Common myeloid progenitor, CD34-positive (primary cell): ENCODE data around the gene ERC2.

ENCODE experiments used
- CTCF ChIA-PET: fragments of 350-600 bp; sonication (Branson Sonifier 250); formaldehyde crosslinking; loops from one replicate; lab custom pipeline; 2021; ENCODE audit warnings: antibody characterized with exemption; lab: Charles Lee
- POLR2A ChIA-PET: fragments of 350-600 bp; sonication (Branson Sonifier 250); formaldehyde crosslinking; loops from one replicate; lab custom pipeline; 2021; ENCODE audit warnings: antibody characterized with exemption; lab: Charles Lee
- DNase-seq, 3 donors: peaks; one replicate each; pipeline versions ENCODE4 v3.0.0 to v3.0.0-alpha.2; 2013
- H3K27ac ChIP-seq, 2 experiments: 1 replicate in 1 of 2; 2 replicates in 1 of 2; pipeline ENCODE4 v1.7.0; 2013; ENCODE audit warnings: inconsistent platforms in 2 of 2, low read length in 2 of 2, mild to moderate bottlenecking in 2 of 2, low read depth in 1 of 2, moderate library complexity in 1 of 2; ENCODE audit not compliant: severe bottlenecking in 2 of 2, insufficient read depth in 1 of 2, poor library complexity in 1 of 2
- H3K27me3 ChIP-seq, 5 experiments: replicated peaks in 2 of 5; 1 replicate in 3 of 5; 2 replicates in 2 of 5; pipeline versions ENCODE4 v1.6.1 to v1.7.0; 2013; ENCODE audit warnings: low read length in 4 of 5, mild to moderate bottlenecking in 2 of 5, moderate library complexity in 2 of 5, inconsistent platforms in 1 of 5; ENCODE audit not compliant: insufficient read depth in 5 of 5, control insufficient read depth in 4 of 5
- H3K36me3 ChIP-seq, 4 experiments: 1 replicate in 2 of 4; 2 replicates in 2 of 4; pipeline versions ENCODE4 v1.6.1 to v1.7.0; 2013; ENCODE audit warnings: low read length in 3 of 4, control low read depth in 1 of 4, mild to moderate bottlenecking in 1 of 4; ENCODE audit not compliant: control insufficient read depth in 4 of 4, insufficient read depth in 4 of 4
- H3K4me1 ChIP-seq, 4 experiments: 1 replicate in 3 of 4; 2 replicates in 1 of 4; pipeline versions ENCODE4 v1.6.1 to v1.7.1; 2013; ENCODE audit warnings: low read length in 3 of 4, mild to moderate bottlenecking in 3 of 4, control low read depth in 1 of 4, inconsistent platforms in 1 of 4, moderate library complexity in 1 of 4; ENCODE audit not compliant: control insufficient read depth in 4 of 4, insufficient read depth in 4 of 4; ENCODE audit errors: control extremely low read depth in 1 of 4
- H3K4me3 ChIP-seq, 7 experiments: 1 replicate in 4 of 7; 2 replicates in 3 of 7; pipeline versions ENCODE4 v1.5.1 to v1.7.0; 2013; ENCODE audit warnings: mild to moderate bottlenecking in 7 of 7, low read length in 6 of 7, moderate library complexity in 6 of 7, inconsistent platforms in 2 of 7, low read depth in 2 of 7, control low read depth in 1 of 7; ENCODE audit not compliant: insufficient read depth in 4 of 7, control insufficient read depth in 1 of 7; ENCODE audit errors: extremely low read depth in 1 of 7
- H3K9me3 ChIP-seq, 5 experiments: 1 replicate in 4 of 5; 2 replicates in 1 of 5; pipeline versions ENCODE4 v1.6.1 to v1.7.1; 2013; ENCODE audit warnings: low read length in 4 of 5, mild to moderate bottlenecking in 2 of 5, inconsistent platforms in 1 of 5, low read depth in 1 of 5, moderate library complexity in 1 of 5; ENCODE audit not compliant: control insufficient read depth in 4 of 5, insufficient read depth in 2 of 5; ENCODE audit errors: control extremely low read depth in 1 of 5
- WGBS: methylation state at CpG from one replicate; pipeline ENCODE4 v1.1.5; 2013; ENCODE audit not compliant: insufficient coverage; 5-methylcytosine and 5-hydroxymethylcytosine counted together

Gene ERC2

GRCh38 chr3:55541456-55541855, 926.8 kb downstream of the ERC2 start:
- Histone ChIP-seq H3K36me3 (no peaks in the 10 kb centered on the region), H3K4me1 (no peaks in the 10 kb centered on the region), H3K9me3 (no peaks in the 10 kb centered on the region), H3K27ac (no peak overlapping the region), H3K4me3 (no peak overlapping the region), H3K27me3 (peaks cover 0 to 3% (median 0%) of the 10 kb centered on the region in 5 experiments)
- DNase-seq: no peak
- CTCF ChIA-PET: no interaction called here
- POLR2A ChIA-PET: no interaction called here
- WGBS: 83% methylated on average over 2 of the region's 2 CpGs

- ChIA-PET POLR2A (no interaction called here), CTCF (no interaction called here)
Measured at GRCh38 chr3:55541016-55541415, 927.3 kb downstream of the ERC2 start.

GRCh38 chr3:55540579-55540978, 927.7 kb downstream of the ERC2 start:
- ChIA-PET POLR2A (no interaction called here), CTCF (no interaction called here)
- H3K4me1 ChIP-seq: no peaks in the 10 kb centered on the region
- H3K27ac ChIP-seq: no peak overlapping the region
- DNase-seq: no peak
- no peaks in the 10 kb centered on the region for H3K36me3 ChIP-seq
- no peaks in the 10 kb centered on the region for H3K9me3 ChIP-seq
- H3K27me3 ChIP-seq: peaks cover 0 to 3% (median 0%) of the 10 kb centered on the region in 5 experiments
- H3K4me3 ChIP-seq: no peak overlapping the region
- WGBS: 95% methylated on average over 4 of the region's 5 CpGs

More at GRCh38 chr3:55541016-55541415, 927.3 kb downstream of the ERC2 start:
- Histone ChIP-seq H3K4me3 (no peak overlapping the region), H3K4me1 (no peaks in the 10 kb centered on the region), H3K36me3 (no peaks in the 10 kb centered on the region), H3K9me3 (no peaks in the 10 kb centered on the region), H3K27me3 (peaks cover 0 to 3% (median 0%) of the 10 kb centered on the region in 5 experiments), H3K27ac (no peak overlapping the region)
- WGBS: 90% methylated on average over 3 of the region's 3 CpGs
- no peak for DNase-seq

GRCh38 chr3:55538158-55538557, 930.1 kb downstream of the ERC2 start:
- no peaks in the 10 kb centered on the region for H3K4me1 ChIP-seq
- ChIA-PET POLR2A (no interaction called here), CTCF (no interaction called here)
- 100% methylated on average over 3 of the region's 4 CpGs for WGBS
- no peak for DNase-seq
- peaks cover 0 to 4% (median 0%) of the 10 kb centered on the region in 5 experiments for H3K27me3 ChIP-seq
- no peaks in the 10 kb centered on the region for H3K36me3 ChIP-seq
- no peak overlapping the region for H3K4me3 ChIP-seq
- H3K27ac ChIP-seq: no peak overlapping the region
- no peaks in the 10 kb centered on the region for H3K9me3 ChIP-seq

GRCh38 chr3:55537563-55537962, 930.7 kb downstream of the ERC2 start:
- ChIA-PET CTCF (no interaction called here), POLR2A (no interaction called here)
- Histone ChIP-seq H3K9me3 (no peaks in the 10 kb centered on the region), H3K27ac (no peak overlapping the region), H3K4me3 (no peak overlapping the region), H3K27me3 (peaks cover 0 to 4% (median 0%) of the 10 kb centered on the region in 5 experiments), H3K4me1 (no peaks in the 10 kb centered on the region), H3K36me3 (no peaks in the 10 kb centered on the region)
- no CpG with 5 or more reads among the region's 3 CpGs for WGBS
- no peak for DNase-seq

- no peaks in the 10 kb centered on the region for H3K4me1 ChIP-seq
Measured at GRCh38 chr3:55537129-55537528, 931.1 kb downstream of the ERC2 start.

GRCh38 chr3:55534876-55535275, 933.4 kb downstream of the ERC2 start:
- Histone ChIP-seq H3K27ac (no peak overlapping the region), H3K9me3 (no peaks in the 10 kb centered on the region), H3K4me3 (no peak overlapping the region), H3K36me3 (no peaks in the 10 kb centered on the region), H3K27me3 (peaks cover 0 to 3% (median 0%) of the 10 kb centered on the region in 5 experiments), H3K4me1 (no peaks in the 10 kb centered on the region)
- WGBS: 100% methylated on average over 2 of the region's 2 CpGs
- ChIA-PET CTCF (interaction anchor here (1.1 kb wide), 1 partner anchor 16 kb away, joined by 3 read pairs; no protein-coding TSS in a partner anchor), POLR2A (no interaction called here)
- no peak for DNase-seq

More at GRCh38 chr3:55537129-55537528, 931.1 kb downstream of the ERC2 start:
- no peaks in the 10 kb centered on the region for H3K9me3 ChIP-seq
- ChIA-PET POLR2A (no interaction called here), CTCF (no interaction called here)
- no peaks in the 10 kb centered on the region for H3K36me3 ChIP-seq
- no peak overlapping the region for H3K4me3 ChIP-seq
- peaks cover 0 to 4% (median 0%) of the 10 kb centered on the region in 5 experiments for H3K27me3 ChIP-seq
- DNase-seq: no peak
- H3K27ac ChIP-seq: no peak overlapping the region
- 80% methylated on average over 2 of the region's 7 CpGs for WGBS
